Gastroesophageal sphincter (tissue), 3 donors: ENCODE data around the gene DMGDH.

Experiments
- POLR2AphosphoS5 ChIP-seq: sonication (generic); formaldehyde crosslinking; IDR thresholded peaks from one replicate; pipeline ENCODE4 v1.6.1; 2017; ENCODE audit warnings: antibody characterized with exemption
- TF ChIP-seq, protein P1 (sequence below), 4 experiments: fragments of 200-600 bp in 2 of 4; fragments of 450-650 bp in 2 of 4; sonication (generic) in 1 of 4; IDR thresholded peaks; one replicate each; pipeline ENCODE4 v1.5.1; 2017 to 2019; ENCODE audit warnings: antibody characterized with exemption in 4 of 4, mild to moderate bottlenecking in 2 of 4, moderate library complexity in 2 of 4

- TF ChIP-seq POLR2AphosphoS5: no peak
- TF ChIP-seq, protein P1, sequence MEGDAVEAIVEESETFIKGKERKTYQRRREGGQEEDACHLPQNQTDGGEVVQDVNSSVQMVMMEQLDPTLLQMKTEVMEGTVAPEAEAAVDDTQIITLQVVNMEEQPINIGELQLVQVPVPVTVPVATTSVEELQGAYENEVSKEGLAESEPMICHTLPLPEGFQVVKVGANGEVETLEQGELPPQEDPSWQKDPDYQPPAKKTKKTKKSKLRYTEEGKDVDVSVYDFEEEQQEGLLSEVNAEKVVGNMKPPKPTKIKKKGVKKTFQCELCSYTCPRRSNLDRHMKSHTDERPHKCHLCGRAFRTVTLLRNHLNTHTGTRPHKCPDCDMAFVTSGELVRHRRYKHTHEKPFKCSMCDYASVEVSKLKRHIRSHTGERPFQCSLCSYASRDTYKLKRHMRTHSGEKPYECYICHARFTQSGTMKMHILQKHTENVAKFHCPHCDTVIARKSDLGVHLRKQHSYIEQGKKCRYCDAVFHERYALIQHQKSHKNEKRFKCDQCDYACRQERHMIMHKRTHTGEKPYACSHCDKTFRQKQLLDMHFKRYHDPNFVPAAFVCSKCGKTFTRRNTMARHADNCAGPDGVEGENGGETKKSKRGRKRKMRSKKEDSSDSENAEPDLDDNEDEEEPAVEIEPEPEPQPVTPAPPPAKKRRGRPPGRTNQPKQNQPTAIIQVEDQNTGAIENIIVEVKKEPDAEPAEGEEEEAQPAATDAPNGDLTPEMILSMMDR (IDR thresholded peaks at IDR 0.05): no peak
Observed at GRCh38 chr5:79108792-79109191, 39.3 kb upstream of the DMGDH start.
